NB4 (cell line): Measurements from ENCODE around the gene GABRB3.

Experiments
- POLR2A ChIP-seq: IDR thresholded peaks from 2 replicates; pipeline ENCODE4 v1.6.1; 2011; ENCODE audit warnings: mild to moderate bottlenecking; ENCODE audit not compliant: insufficient read length; ENCODE audit errors: extremely low read depth
- TF ChIP-seq, protein P1 (sequence below): IDR thresholded peaks from one replicate; pipeline ENCODE4 v1.5.1; 2012; ENCODE audit warnings: low read depth, low read length

DNA sequence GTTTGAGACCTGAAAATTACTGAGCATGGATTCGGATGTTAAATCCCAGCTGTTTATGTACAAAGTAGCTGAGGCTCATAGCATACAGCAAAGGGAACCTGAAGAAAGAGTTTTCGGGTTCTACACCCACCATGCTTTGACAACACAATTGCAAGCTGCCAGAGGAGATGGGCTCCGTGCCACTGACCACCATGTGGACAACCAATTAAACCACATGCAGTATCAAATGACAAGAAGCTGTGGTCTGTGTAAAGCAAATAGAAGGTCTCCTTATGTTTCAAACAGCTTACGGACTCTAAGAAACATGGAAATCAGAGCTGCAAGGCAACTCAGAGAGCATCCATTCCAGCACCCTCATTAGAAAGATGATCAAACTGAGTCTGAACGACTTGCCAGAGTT is 12.9 kb downstream of the GABRB3 start:
- TF ChIP-seq POLR2A: no peak
- TF ChIP-seq, protein P1, sequence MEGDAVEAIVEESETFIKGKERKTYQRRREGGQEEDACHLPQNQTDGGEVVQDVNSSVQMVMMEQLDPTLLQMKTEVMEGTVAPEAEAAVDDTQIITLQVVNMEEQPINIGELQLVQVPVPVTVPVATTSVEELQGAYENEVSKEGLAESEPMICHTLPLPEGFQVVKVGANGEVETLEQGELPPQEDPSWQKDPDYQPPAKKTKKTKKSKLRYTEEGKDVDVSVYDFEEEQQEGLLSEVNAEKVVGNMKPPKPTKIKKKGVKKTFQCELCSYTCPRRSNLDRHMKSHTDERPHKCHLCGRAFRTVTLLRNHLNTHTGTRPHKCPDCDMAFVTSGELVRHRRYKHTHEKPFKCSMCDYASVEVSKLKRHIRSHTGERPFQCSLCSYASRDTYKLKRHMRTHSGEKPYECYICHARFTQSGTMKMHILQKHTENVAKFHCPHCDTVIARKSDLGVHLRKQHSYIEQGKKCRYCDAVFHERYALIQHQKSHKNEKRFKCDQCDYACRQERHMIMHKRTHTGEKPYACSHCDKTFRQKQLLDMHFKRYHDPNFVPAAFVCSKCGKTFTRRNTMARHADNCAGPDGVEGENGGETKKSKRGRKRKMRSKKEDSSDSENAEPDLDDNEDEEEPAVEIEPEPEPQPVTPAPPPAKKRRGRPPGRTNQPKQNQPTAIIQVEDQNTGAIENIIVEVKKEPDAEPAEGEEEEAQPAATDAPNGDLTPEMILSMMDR: no peak
